Suppressor macrophage treated with lipopolysaccharide for 1 hour (primary cell): ENCODE measurements around the gene CADPS2.

Experiments used
- DNase-seq, 3 donors: peaks; one replicate each; pipeline ENCODE4 v3.0.0-alpha.2; 2020 to 2022

Gene CADPS2

GRCh38 chr7:122429926-122430325 lies 456.3 kb downstream of the CADPS2 start:
- no peak for DNase-seq

- no peak for DNase-seq
Measured at GRCh38 chr7:122425731-122426130, 460.5 kb downstream of the CADPS2 start.

- DNase-seq: no peak
Measured at GRCh38 chr7:122423591-122423990, 462.7 kb downstream of the CADPS2 start.

DNA sequence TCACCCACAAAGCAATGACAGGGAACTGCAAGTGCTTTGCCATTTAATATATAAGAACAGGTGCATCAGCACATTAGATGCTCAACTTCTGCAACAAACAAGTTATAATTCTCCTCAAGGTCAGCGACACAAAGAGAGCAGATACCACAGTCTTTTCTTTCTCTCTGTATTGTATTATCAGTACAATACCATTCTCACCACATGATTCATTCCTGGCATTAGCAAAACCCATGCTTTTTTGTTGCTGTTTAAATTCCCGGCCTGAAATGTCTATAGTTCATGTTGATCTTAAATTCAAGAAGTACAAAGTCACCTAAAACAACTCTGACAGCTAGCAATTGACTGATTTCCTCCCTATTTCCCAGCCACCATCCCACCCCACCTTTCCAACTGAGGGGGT lies 469.9 kb downstream of the CADPS2 start:
- no peak for DNase-seq

GRCh38 chr7:122415510-122415909 lies 470.8 kb downstream of the CADPS2 start:
- no peak for DNase-seq

DNA sequence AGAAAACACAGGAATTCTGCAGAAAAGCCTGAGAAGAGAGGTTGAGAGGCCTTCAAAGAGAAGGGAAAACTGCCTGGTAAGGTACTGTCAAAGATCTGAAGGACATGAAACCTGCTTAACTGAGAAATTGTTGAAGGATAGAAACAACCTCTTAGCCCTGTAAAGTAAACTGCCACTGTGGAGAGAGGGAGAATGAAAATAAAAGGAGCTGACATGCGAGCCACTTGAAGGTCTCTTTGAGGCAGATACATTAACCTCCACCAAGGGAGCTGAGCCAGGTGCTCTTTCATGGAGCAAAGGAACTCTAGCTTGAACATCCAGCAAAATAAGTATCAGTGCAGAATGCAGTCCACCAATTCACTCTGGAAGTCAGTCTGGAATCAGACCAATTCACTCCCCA lies 472.9 kb downstream of the CADPS2 start:
- no peak for DNase-seq

DNA sequence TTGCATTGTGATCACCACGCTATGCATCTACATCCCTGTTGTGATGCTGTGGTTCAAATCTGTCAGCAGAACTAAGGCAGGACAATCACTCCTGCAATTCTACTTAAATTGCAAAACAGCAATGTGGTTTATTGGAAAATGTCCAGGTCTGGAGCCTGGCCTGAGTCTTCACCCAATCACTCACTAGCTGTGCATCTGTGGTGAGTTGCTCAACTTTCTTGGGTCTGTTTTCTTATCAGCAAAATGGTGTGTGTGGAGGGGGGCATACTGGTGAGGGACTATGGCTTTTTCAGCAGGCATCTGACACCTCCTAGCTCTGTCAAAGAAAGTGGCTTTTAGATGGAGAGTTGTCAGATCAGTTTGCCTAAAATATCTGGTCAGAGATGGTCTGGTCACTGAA lies 473.4 kb downstream of the CADPS2 start:
- DNase-seq: no peak

DNA sequence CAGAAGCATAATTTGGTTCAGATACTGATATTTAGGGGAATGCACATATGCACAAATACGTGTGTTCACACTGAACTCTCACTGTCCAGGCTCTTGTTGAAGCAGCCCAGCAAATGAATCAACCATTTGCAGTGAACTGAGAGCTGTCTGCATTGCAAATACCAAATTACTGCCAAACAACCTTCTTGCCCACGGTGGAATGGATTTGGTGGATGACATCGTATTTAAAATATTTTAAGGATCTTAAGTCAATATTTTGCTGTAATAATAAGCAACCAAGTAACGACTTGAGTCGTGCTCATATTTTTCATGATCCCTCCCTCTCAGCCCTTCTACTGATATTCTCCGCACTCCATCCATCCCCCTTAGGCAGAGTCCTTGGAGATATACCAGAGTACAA lies 473.8 kb downstream of the CADPS2 start:
- no peak for DNase-seq

- DNase-seq: no peak
Measured at GRCh38 chr7:122407195-122407594, 479.1 kb downstream of the CADPS2 start.

DNA sequence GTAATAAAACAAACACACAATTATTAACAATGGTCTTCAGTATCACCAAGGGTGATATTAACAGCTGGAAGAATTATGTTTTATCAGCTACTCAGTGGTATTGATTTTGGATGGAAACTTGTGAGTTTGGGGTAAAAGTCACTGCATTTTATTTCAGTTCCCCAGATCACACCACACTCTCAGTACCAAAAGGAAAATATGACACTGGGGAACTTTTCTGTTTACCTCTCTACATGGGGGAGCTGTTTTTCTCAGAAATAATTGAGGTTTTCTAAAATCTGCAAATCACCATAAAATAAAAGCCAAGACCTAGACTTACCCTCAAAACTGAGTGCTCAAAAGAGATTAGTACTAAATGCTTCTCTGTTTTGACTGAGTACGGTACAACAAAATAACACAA lies 483.1 kb downstream of the CADPS2 start:
- DNase-seq: no peak

GRCh38 chr7:122402235-122402634 lies 484.0 kb downstream of the CADPS2 start:
- no peak for DNase-seq

GRCh38 chr7:122397381-122397780 lies 488.9 kb downstream of the CADPS2 start:
- DNase-seq: no peak

DNA sequence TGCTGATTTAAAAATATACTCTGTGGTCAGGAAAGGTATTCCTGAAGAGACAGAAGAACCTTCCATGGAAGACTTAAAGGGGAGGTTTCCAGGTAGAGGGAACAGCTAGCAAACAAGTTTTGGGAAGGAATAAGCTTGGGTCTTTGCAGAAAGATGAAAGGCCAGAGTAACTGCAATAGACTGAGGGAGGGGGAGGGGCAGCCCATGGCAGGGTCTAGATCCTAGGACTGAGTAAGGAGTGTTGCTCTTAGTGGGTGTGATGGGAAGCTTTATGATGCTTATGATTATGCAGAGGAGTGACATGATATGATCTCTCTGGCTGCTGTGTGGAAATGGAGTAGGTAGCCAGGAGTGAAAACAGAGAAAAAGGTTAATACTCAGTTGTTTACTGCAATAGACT lies 491.7 kb downstream of the CADPS2 start:
- DNase-seq: no peak

DNA sequence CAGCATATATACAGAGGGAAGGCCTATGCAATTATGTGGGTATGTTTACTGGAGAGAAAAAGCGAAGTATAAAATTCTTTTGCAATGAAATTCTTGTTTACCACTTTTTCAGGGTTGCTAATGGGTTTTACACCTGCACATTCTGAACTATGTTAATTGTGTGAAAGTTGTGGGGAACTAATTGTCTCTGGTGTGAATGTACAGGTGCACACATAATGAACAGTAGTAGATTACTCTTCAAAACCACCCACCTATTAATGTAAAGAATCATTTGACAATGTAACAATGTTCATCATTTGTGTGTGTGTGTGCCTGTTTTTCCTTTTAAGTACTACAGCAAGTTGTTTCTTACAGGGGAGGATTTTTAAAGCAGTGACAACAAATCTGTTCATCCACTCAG lies 501.7 kb downstream of the CADPS2 start:
- DNase-seq: no peak

- DNase-seq: no peak
Measured at GRCh38 chr7:122383934-122384333, 502.3 kb downstream of the CADPS2 start.

DNA sequence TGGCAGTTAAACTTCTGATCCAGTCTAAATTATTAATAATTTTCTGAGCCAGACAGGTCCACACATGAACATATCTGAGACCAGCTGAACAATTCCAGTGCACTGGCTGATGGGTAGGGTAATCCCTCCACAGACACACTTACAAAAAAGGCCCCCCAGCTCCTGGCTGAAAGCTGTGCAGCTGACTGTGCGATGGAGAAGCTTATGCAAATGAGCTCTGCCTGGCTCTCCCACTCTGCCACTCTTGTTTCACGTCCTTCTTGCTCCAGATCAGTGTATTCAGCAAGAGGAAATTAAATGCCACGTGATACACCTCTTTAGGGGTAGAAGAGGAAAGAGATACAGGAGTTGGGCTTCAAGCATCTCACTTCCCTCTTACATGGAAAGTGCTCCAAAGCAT lies 505.3 kb downstream of the CADPS2 start:
- no peak for DNase-seq

- DNase-seq: no peak
Measured at GRCh38 chr7:122379491-122379890, 506.8 kb downstream of the CADPS2 start.

GRCh38 chr7:122369756-122370155 lies 516.5 kb downstream of the CADPS2 start:
- DNase-seq: no peak

DNA sequence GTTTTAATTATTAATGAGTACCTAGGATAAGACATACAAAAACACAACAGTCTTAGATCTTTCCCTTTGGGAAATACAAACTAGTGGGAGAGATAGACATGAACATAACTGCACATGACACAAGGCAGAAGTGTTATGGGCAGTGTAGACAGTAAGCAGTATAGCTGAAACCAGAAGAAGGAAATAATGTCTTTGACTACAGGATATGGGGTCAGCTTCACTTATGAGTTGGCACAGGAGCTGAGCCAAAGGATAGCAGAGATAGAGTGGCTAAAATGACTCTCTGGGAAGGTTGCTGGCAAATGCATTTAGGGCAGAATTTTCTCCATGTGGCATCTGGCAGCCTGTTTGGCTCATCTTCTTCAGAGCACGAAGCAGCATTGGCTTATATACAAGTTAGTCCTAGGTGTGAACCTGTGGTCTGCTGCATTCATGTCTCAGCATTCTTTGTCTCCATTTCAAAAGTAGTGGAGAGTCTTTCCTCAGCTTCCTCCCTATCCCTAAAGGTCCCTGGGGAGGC lies 521.4 kb downstream of the CADPS2 start:
- DNase-seq: no peak

- no peak for DNase-seq
Measured at GRCh38 chr7:122363144-122363543, 523.1 kb downstream of the CADPS2 start.

DNA sequence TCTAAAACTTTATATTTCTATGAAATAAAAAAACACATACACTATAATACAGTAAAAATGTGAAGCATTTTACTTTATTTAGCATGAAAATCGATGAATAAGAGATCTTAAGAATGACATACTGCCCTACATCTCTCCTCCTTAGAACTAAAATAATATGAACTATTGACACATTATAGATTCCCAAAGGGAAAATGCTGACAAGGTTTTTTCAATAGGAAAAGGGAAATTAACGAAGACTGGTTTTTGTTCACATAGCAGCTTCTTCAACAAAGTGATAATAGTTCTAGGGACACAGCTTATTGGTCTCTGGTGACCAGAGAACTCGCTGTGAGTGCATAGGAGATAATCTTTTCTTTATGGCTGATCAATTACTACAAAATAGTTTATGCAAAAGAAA lies 523.8 kb downstream of the CADPS2 start:
- DNase-seq: no peak

DNA sequence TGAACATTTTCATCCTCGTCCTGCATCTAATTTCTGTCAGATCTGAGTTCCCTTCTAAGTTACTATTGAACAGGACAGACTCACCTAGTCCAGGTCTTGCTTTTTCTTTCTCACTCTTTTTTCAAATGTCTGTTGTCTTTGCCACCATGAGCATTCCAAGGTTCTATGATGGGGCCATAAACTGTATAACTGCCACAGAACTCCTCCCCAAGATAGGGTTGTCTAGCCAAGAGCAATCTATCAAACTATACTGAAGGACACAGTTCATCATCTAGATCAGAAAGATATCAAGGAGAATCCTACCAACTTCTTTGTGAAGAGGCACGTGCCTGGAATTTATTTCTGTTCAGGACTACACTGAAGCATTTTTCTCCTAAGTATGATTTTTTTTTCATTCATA lies 531.6 kb downstream of the CADPS2 start:
- DNase-seq: no peak

DNA sequence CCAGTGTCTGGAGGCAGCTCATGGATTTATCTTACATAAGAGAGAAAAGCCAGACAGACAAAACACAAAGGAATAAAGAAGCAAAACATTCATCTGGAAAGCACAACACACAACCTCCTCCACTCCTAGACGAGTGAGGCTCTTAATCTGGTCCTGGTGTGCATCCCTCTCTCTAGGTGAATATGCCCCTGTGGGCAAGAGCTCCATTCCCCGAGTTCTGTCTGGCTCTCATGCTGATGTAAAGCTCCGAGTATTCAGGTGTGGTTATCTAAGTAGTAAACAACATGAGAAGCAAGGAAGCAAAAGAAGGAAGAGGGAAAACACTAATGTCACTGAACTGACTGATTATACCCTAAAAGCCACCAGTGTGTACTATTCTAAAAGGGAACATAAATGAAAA lies 533.8 kb downstream of the CADPS2 start:
- no peak for DNase-seq

GRCh38 chr7:122350701-122351100 lies 535.6 kb downstream of the CADPS2 start:
- no peak for DNase-seq

DNA sequence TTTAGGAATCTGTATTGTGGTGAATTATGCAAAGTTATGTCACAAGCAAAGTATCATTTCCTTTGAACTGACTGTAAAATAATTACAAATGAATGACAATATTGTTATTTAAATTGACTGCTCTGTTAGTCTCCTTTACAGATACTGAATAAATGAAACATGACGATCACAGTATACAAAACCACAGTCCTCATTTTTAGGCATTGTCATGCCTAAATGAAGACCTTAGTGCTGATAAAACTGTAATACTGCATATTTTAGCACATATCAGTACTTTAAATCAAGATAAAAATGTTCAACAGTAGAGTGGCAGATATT lies 542.0 kb downstream of the CADPS2 start:
- DNase-seq: no peak
